HT1080 (cell line): ENCODE results near the gene DPF1. TPM values are rescaled to one million over a fixed set of nuclear protein-coding genes. Genes with fewer than 3 reads are reported as not detected.
A peak's percentile ranks its signal among the peaks of the same experiment; 100 is the strongest.
"Not testable (repeated sequence)": the region's sequence is repeated elsewhere in the genome, so short reads cannot be mapped to it uniquely, and the experiment has no call there.

ENCODE experiments used
- DNase-seq: peaks from one replicate; pipeline ENCODE4 v3.0.0-alpha.2; 2015; ENCODE audit warnings: low read depth
- polyA plus RNA-seq, 2 experiments: library from polyadenylated mRNA; depleted of rRNA; stranded (reverse); fragments of >200 nt; gene quantifications; 2 replicates each; pipeline ENCODE4 v1.2.3, GENCODE V29; 2015
- total RNA-seq: library from RNA; depleted of rRNA; stranded (reverse); fragments of >200 nt; shearing (Covaris generic); gene quantifications from 2 replicates; pipeline ENCODE4 v1.2.3, GENCODE V29; 2014; rRNA removed

The DPF1 gene
- total RNA-seq: 9.1 and 9.5 TPM in 2 replicates
- 2.4 and 3.0 TPM in 2 replicates for polyA plus RNA-seq (2015; cell fraction: cytosol; rRNA removed)
- 1.6 and 4.0 TPM in 2 replicates for polyA plus RNA-seq (2015; cell fraction: nucleus; rRNA removed)

DNA sequence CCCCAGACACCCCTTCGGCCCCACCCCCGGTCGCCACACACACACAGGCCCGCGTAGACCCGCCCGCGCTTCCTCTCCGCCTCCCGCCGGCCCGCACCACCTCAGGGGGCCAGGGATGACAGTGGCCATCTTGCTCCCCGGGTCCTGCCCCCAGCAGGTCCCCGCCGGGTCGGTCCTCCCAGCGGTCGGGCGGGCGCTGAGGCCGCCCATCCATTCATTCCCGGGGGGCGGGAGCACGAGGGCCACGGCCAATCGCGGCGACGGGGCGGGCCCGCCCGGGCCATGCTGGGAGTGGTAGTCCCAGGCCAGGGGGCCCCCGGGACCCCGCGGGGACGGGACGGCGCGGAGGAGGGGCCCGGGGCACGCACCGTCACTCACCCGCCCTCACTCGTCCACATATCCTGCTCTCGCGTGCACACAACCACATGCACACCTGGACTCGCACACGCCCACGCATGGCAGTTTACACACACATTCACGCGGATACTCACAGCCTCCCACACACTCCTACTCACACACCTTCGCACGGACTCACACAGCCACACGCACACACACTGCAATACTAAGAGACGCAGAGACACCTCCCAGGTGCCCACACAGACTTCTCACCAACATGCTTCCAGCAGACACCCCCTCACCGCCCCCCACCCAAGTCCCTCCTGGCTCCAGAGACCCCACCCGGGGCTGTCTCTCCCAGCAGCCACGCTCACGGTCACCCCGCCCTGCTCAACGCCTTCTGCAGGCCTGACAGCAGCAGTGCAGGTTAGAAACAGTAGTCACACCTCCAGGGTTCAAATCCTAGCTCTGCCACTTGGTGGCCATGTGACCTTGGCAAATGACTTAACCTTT, at the start of gene DPF1:
DPF1 (minus strand) TSS at position 209 of the 849 bp plus-strand sequence; CDS start at position 129, 80 bp downstream.
- peak; percentile 72 for DNase-seq

DNA sequence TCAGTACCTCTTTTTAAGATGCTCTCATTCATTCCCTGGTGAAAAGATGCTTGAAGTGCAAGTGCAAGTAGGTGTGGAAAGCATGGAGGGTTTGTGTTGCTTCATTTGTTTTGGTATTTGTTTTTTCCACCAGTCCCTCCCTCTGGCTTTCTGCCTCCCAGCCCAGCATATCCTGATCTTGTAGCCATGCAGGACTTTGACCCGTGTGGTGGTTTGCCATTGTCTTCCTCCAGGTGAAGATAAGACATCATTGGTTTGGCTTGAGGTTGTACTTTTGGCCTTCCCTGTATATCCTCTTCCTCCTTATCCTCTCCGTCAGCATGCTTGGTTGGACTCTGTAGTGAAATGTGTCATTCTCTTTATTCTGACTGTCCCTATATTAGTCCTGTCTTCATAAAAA, 49.5 kb upstream of the DPF1 start:
- no peak for DNase-seq

DNA sequence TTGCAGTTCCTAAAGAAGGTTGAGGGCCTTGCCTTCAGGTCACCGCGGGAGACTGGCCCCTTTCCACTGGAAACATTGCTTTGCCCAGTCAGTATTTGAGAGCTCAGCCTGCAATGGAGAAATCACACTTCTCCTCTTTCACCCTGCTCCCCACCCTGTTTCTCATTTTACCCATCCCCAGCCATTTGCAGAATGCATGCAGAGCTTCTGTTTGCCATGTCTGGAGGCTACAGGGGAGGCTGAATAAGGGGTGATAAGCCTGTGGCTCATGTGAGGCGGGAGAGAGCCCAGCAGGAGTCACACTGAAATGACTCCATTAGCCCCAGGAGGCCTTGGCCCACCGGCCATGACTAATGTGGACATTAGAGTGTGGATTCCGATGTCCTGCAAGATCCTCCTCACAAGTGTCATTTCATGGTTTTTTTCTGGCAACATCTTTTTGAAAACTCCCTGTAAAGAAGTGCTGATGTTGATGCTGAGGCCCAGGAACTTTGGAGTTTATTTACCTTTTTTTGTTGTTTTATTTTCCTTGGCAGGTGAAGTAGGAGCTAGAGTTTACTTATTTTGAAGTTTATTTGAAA, 46.7 kb upstream of the DPF1 start:
- peak; percentile 47 for DNase-seq

DNA sequence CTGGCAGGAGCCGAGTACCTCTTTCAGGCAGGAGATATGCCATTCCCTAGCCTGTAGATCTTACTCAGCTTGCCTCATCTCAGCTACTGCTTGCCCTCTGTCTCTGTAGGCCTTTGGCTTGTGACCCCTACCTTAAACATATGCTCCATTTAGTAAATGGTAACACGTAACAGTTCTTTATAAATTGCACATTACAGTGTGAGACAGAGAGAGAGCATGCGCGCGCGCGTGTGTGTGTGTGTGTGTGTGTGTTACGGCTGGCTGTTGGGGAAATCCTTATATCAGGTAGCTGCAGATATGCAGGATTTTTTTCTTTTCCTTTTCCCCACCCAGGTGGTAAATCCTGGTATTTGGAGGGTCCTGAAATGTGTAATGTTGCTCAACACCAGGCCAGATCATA, 44.5 kb upstream of the DPF1 start:
- DNase-seq: no peak

DNA sequence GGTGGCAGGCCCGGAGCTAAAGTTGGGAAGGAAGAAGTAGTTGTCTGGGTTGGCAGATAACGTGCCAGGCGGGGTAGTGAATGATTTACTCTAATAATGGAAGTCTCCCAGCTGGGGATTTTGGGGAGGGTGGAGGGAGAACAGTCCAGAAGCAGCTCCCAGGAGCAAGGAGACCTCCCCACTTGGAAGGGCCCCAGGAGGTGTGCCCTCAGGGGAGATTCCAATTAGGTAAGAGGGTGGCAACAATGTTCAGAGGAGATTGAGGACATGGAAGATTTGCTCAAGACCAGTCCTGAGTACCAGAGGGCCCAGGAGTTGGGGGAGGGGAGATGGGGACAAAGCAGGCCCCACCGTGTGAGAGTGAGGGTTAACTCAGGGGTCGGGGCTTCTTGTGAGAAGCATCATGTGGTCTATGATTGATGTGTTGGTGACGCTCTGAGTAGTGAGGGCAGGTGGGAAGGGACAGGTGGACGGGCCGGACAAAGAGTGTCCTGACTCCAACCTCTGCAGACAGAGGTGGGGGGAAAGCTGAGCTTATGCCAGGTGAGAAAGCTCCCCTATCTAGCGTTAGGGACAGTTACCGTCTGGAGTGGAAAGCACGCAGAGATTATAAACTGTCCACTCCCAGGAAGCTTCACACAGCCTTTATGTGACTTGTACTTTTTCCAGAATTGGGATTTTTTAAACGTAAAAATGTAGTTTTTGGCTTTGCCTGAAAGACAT, 43.9 kb upstream of the DPF1 start:
- DNase-seq: no peak

DNA sequence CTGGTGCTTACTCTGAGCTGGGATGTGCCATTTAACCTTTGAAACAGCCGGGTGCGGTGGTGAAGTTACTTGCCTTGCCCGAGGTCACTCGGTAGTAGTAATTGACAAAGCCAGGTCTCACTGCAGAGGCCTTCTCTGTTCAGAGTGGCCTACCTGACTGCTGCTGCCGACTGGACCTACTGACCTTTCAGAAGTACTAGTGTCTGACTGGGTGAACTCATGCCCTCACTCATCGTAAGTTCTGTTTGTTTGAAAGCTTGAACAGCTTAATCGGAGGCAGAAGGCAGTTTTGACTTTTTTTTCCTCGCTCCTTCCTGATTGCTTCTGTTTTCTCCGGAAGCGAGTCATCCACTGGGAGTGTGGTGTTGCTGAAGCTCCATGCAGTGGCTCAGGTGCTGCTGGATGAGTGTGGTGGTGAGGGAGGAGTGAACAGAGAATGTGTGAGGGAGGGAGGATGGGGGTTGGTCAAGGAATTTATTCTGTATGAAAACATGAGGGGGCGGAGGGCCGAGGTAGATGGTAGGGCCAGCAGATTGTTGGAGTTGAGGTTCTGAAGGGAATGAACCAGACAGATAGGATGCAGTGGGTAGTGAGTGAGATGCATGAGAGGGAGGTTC, 43.1 kb upstream of the DPF1 start:
- DNase-seq: peak; percentile 65

DNA sequence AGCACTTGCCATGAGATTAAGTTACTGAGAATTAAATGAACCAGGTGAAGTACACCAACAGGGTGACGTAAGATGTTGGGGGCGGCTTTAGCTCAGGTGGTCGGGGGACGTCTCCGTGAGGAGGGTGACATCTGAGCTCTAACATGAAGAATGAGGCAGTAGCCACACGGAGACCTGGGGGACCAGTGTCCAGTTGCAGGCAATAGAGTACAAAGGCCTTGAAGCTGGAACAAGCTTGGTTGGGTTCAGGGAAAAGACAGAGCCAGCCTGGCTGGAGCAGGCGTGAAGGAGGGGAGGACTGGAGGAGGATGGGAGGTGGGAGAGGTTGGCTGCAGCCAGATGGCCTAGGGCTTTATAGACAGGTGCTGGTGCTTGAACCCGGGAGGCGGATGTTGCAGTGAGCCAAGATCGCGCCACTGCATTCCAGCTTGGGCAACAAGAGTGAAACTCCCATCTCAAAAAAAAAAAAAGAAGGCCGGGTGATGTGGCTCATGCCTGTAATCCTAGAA, 42.0 kb upstream of the DPF1 start:
- DNase-seq: no peak

DNA sequence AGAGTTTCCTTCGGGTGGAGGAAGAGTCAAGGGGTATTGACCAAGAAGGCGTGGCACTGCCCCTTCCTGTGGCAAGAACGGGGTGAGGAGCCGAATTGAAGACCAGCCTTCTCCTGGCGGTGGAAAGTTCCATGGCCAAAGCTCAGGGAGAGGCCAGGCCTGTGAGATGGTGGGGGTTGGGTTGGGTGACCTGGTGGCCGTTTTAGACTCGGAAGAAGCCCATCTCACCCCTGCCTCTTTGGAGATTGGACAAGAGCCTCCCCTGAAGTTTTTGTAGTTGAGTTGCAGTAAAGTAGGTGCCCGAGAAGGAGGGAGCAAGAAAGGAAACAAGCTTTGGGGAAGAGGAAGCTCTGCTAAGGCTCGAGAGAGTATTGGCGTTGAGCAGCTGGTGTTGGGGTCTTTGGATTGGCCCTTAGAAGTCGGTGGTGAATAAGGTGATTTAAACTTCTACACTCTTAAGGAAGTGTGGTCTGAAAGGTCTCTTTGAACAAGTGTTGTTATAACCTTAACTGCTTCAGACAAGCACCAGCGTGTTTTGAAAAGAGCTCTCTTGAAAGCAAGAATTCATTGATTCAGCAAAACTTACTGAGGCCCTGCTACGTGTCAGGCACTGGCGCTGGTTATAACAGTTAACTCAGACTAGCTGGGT, 41.3 kb upstream of the DPF1 start:
- no peak for DNase-seq

DNA sequence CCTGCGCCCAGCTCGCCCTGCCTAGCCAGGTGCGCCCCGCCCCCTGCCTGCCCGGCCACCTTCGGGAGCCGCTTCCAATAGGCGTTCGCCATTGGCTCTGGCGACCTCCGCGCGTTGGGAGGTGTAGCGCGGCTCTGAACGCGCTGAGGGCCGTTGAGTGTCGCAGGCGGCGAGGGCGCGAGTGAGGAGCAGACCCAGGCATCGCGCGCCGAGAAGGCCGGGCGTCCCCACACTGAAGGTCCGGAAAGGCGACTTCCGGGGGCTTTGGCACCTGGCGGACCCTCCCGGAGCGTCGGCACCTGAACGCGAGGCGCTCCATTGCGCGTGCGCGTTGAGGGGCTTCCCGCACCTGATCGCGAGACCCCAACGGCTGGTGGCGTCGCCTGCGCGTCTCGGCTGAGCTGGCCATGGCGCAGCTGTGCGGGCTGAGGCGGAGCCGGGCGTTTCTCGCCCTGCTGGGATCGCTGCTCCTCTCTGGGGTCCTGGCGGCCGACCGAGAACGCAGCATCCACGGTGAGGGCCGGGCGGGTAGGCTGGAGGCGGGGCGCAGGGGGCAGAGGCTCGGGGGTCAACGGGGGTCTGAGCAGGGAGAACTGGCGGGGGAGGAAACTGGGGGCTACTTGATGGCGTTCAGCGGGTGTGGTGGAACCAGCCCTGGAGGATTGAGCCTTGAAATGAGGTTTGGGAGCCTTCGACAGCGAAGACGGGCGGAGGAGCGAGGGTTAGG, 40.6 kb upstream of the DPF1 start, which contains the start of gene SPINT2:
SPINT2 (plus strand) TSS at position 88 of the 727 bp plus-strand sequence; CDS start at position 408, 320 bp downstream.
- no peak for DNase-seq

DNA sequence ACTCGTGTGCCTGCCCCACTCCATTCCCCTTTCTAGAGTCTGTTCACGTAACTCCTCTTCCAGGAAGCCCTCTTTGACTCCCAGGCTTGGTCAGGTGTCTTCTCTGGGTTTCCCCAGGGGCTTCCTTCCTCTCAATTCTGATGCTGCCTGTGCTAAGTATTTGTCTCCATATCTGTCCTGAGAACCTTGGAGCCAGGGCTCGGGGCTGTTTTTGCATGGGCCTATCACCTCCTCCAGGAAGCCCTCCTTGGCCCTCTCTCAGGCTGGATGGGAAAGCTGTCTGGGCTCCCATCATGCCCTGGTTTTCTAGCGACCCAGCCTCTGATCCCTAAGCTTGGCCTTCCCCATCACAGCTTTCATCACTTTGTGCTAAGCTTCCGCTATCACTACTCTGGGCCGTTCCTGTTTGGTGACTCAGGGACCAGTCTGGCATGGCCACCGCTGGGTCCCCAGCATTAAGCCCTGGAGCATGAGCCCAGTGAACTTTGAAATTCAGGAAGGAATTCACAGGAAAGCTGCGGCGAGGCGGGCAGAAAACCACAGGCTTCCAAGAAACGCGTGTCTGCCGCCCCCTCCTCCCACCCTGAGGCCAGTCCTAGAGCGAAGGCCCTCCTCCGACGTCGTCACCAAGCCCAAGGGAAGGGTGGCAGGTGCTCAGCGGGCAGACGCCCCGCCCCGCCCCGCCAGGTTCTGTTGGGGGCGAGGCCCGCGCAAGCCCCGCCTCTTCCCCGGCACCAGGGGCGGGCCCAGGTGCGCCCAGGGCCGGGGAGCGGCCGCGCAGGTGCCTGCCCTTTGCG, 39.9 kb upstream of the DPF1 start:
- no peak for DNase-seq

DNA sequence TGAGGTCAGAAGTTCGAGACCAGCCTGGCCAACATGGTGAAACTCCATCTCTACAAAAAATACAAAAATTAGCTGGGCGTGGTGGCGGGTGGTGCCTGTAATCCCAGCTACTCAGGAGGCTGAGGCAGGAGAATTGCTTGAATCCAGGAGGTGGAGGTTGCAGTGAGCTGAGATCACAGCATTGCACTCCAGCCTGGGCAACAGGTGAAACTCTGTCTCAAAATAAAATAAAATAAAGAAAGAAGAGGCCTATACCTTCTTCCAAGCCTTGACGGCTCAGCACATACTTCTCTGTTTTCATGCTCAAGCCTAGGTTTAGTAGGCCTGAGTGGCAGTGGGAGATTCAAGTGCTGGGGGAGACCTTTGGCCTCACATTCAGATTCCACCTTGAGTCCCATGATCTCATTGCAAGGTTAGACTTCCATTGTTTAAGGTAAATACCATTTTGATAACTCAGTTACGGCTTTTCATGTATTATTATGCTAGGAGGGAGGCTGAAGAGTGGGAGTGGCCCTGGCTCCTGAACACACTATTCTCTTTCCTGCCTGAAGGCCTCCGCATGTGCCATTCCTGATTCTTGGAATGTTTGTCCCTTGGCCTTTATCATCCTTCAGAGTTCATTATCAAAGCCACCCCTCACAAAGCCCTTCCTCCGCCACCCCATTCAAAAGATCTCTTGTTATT, 38.7 kb upstream of the DPF1 start:
- DNase-seq: no peak

DNA sequence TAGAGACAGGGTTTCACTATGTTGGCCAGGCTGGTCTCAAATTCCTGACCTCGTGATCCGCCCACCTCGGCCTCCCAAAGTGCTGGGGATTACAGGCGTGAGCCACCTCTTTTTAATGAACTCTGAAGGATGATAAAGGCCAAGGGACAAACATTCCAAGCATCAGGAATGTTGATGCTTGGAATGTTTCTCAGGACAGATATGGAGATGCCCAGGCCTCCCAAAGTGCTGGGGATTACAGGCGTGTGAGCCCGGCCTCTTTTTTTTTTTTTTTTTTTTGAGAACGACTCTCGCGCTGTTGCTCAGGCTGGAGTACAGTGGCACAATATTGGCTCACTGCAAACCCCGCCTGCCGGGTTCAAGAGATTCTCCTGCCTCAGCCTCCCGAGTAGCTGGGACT, 37.9 kb upstream of the DPF1 start:
- DNase-seq: not testable (repeated sequence)

DNA sequence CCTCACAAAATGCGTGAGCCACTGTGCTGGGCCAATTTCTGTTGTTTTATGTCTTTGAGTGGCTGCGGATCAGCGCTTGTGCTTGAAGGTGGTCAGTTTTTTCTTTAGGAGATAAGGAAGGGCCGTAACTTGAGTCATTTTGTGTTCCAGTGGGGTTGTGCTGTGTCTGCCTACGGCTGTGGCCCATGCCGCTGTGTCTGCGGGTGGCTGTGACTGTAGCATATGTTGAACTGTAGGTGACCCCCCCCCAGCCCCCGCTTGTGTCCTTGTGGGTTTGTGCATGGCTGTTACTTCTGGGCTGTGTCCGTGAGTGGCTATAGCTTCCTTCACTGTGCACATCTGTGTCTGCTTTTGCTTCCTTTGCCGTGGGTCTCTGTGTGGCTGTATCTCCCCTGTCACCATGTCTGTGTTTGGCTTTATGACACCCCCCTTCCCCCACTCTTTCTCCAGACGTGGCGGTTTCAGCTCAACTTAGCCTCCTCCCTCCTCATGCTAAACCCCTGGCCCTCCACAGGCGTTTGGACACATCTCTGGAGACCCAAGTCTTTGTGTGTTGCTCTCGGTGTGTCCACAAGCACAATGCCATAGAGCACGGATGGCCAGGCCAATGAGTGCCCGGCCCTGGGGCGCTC, 31.5 kb upstream of the DPF1 start:
- no peak for DNase-seq

DNA sequence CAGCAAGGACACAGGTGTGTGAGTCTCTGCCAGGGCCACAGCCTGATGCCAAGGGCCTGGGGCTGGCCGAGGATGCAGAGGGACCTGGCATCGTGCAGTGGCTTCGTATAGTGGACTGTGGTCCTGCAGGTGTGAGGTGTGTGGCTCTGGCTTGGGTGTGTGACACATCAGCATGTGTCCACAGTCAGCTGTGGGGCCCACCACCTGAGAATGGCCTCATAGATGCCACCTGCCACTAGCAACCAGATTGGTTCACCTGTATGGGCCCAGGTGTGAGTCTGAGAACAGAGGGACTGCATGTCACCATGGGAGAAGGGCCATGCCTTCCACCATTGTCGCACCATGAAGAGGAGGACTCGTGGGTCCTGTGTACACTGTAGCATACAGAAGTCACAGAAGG, 29.8 kb upstream of the DPF1 start:
- no peak for DNase-seq

DNA sequence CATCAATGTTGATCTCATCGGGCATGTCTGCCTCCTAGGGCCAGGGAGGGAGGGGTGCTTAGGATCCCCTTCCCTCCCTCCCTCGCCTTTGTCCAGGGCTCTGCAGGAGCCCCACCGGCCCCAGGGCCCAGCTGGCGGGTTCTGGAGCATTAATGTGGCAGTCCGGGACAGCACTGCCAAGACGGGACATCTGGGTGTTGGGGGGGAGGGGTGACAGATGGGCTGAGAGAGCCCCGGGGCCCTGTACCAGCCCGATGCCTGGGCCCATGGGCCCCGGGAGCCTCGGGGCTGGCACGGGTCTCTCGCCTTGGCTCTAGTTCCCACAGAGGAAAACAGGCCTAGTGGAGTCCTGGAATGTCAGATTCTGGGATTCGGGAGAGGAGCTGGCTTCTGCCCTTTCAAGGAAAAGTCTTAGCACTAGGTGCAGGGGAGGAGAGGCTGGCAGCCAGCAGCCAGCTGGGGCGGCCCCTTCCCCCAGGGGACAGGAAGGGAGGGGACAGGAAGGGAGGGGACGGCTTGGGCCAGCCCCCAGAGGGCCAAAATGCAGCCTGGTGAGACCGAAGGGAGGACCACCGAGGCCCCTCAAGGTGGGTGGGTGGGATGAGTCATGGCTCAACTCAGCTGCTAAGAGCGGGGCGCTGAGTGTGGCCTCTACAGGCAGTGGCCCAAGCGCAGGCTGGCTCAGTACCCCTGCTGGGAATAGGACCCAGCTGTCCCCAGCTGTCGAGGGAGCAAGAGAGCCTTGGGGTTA, 29.1 kb upstream of the DPF1 start:
- no peak for DNase-seq

DNA sequence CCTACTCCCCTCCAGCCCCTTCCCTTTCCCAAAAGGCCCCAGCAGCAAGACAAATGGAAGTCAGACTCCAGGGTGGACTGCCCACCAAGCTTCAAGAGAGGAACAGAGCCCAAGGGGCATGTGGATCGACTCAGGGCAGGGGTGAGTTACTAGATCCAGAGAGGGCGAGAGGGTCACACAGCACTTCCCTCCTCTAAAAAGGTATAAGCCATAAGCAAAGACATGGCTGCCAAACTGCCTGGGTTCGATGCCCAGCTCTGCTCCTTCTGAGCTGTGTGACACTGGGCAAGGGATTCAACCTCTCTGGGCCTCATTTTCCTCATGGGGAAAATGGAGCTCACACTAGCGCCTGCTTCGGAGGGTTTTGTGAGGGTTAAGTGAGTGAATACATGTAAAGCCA, 28.4 kb upstream of the DPF1 start:
- no peak for DNase-seq

DNA sequence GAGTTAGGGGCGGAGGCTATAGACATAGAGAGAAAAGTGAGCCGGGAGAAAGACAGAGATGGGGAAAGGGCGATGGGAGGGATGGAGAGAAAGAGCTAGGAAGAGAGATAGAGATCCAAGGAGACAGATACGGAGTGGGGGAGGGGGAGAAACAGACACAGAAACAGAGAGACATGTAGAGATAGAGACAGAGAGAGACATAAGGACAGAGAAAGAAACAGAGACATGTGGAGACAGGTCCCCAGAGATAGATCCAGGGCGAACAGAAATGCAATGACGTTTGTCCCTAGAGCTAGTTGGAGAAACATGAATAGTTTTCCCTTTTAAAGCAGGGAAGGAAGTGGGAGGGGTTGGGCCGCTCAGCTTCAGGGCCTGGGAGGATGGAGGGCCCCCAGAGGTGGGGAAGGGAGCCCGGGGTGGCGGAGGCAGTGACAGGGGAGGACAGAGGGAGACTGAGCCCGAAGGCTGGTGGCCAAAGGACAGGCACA, 27.6 kb upstream of the DPF1 start:
- no peak for DNase-seq
